Measurements from ENCODE around the gene ROCK2. TPM values are rescaled to one million over a fixed set of nuclear protein-coding genes. Genes with fewer than 3 reads are reported as not detected.

Gene ROCK2
- total and polyA plus RNA-seq, 8 donors, result 3.5 to 21.5 (median 12.1) TPM

- 94 to 98% methylated on average over 2 of the region's 2 CpGs for WGBS, 2 donors
- H3K36me3 ChIP-seq, result no peaks in the 10 kb centered on the region
- FAIRE-seq (no peak), DNase-seq (no peak), ATAC-seq (no peak)
- H3K9me3 ChIP-seq, result no peaks in the 10 kb centered on the region
- intact Hi-C loops (cut with DNase I), result no loop called here
- H3K27ac ChIP-seq, result no peak overlapping the region
- H3K27me3 ChIP-seq, result no peaks in the 10 kb centered on the region
- no peak overlapping the region for H3K4me3 ChIP-seq
- H3K4me1 ChIP-seq, result peaks cover 0 to 11% (median 0%) of the 10 kb centered on the region in 3 donors
- no peak for TF ChIP-seq CTCF (IDR thresholded peaks at IDR 0.05)
Measured at GRCh38 chr2:11242542-11243174, 101.8 kb downstream of the ROCK2 start.

GRCh38 chr2:11241412-11242203 lies 102.8 kb downstream of the ROCK2 start:
- no peak for ATAC-seq
- intact Hi-C loops (cut with DNase I), result no loop called here

GRCh38 chr2:11239666-11240462 lies 104.6 kb downstream of the ROCK2 start:
- intact Hi-C loops (cut with DNase I), result loop anchor here in 1 of 3 donors (5.0 kb wide), 1 partner anchor 172 kb away; no protein-coding TSS in a partner anchor
- no peak for ATAC-seq

More at GRCh38 chr2:11241412-11242203, 102.8 kb downstream of the ROCK2 start:
- FAIRE-seq (no peak), DNase-seq (no peak)
- no peak for TF ChIP-seq CTCF (IDR thresholded peaks at IDR 0.05)
- no peaks in the 10 kb centered on the region for H3K9me3 ChIP-seq
- H3K27me3 ChIP-seq, result no peaks in the 10 kb centered on the region
- peaks cover 0 to 11% (median 0%) of the 10 kb centered on the region in 3 donors for H3K4me1 ChIP-seq
- no peaks in the 10 kb centered on the region for H3K36me3 ChIP-seq
- H3K4me3 ChIP-seq, result no peak overlapping the region
- WGBS, 2 donors, result 93 to 96% methylated on average over 3 of the region's 3 CpGs
- H3K27ac ChIP-seq, result no peak overlapping the region

GRCh38 chr2:11239147-11239546 lies 105.3 kb downstream of the ROCK2 start:
- H3K36me3 ChIP-seq, result no peaks in the 10 kb centered on the region
- 82 to 88% methylated on average over 2 of the region's 2 CpGs for WGBS, 2 donors
- intact Hi-C loops (cut with DNase I), result loop anchor here in 1 of 3 donors (5.0 kb wide), 1 partner anchor 173 kb away; no protein-coding TSS in a partner anchor
- no peaks in the 10 kb centered on the region for H3K27me3 ChIP-seq
- peaks cover 0 to 5% (median 0%) of the 10 kb centered on the region in 3 donors for H3K4me1 ChIP-seq
- no peak overlapping the region for H3K4me3 ChIP-seq
- DNase-seq (no peak), FAIRE-seq (no peak), ATAC-seq (no peak)
- H3K27ac ChIP-seq, result no peak overlapping the region
- TF ChIP-seq CTCF (IDR thresholded peaks at IDR 0.05), result no peak
- no peaks in the 10 kb centered on the region for H3K9me3 ChIP-seq

More at GRCh38 chr2:11239666-11240462, 104.6 kb downstream of the ROCK2 start:
- no peaks in the 10 kb centered on the region for H3K36me3 ChIP-seq
- FAIRE-seq (no peak), DNase-seq (no peak)
- no peaks in the 10 kb centered on the region for H3K9me3 ChIP-seq
- H3K4me3 ChIP-seq, result no peak overlapping the region
- no peak overlapping the region for H3K27ac ChIP-seq
- TF ChIP-seq CTCF (IDR thresholded peaks at IDR 0.05), result no peak
- peaks cover 0 to 11% (median 0%) of the 10 kb centered on the region in 3 donors for H3K4me1 ChIP-seq
- 78 to 83% methylated on average over 6 of the region's 6 CpGs for WGBS, 2 donors
- no peaks in the 10 kb centered on the region for H3K27me3 ChIP-seq
